GM21447 (cell line): Measurements from ENCODE around the gene TP53TG3E.
"Not testable (repeated sequence)": the region's sequence is repeated elsewhere in the genome, so short reads cannot be mapped to it uniquely, and the experiment has no call there.

Experiments used
- ATAC-seq: cut with Tn5 transposase; IDR thresholded peaks from one replicate; pipeline ENCODE4 v1.9.1; 2021; ENCODE audit not compliant: unreplicated experiment

TP53TG3E gene, protein sequence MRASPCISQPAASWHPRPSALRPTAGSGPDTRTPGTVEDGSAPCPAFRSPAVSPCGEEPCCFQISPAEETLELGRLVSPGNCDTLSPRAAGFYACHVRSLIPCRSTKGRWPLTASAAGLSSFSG

DNA sequence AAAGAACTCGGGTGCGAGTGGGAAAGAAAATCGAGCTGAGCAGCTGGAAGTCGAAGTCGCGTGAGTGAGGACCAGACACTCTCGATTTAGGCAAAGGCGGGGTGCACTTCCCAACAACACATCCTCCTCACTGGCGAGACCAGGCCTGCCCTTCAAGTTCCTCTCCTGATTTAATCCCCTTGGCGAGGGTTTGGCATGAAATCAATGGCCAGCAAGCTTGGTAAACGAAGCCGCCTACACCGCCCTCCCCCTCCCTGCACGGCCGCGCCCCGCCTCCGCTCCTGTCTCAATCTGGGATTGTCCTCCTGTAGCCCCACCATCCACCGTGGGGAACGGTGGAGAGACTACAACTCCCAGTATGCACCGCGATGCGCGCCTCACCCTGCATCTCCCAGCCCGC, at the start of gene TP53TG3E:
Gene TP53TG3E, plus strand, starts transcription at position 301 of the 400 bp plus-strand sequence. Its CDS starts 68 bp downstream, at position 369.
- ATAC-seq, result not testable (repeated sequence)

DNA sequence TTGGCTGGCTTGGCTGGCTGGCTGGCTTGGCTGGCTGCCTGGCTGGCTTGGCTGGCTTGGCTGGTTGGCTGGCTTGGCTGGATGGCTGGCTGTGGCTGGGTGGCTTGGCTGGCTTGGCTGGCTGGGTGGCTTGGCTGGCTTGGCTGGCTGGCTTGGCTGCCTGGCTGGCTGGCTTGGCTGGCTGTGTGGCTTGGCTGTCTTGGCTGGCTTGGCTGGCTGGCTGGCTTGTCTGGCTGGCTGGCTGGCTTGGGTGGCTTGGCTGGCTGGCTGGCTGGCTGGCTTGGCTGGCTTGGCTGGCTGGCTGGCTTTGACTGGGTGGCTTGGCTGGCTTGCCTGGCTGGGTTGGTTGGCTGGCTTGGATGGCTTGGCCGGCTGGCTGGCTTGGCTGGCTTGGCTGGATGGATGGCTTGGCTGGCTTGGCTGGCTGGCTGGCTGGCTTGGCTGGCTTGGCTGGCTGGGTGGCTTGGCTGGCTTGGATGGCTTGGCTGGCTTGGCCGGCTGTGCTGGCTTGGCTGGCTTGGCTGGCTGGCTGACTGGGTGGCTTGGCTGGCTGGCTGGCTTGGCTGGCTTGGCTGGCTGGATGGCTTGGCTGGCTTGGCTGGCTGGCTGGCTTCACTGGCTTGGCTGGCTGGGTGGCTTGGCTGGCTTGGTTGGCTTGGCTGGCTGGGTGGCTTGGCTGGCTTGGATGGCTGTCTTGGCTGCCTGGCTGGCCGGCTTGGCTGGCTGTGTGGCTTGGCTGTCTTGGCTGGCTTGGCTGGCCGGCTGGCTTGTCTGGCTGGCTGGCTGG, 32.3 kb downstream of the TP53TG3E start:
- not testable (repeated sequence) for ATAC-seq

DNA sequence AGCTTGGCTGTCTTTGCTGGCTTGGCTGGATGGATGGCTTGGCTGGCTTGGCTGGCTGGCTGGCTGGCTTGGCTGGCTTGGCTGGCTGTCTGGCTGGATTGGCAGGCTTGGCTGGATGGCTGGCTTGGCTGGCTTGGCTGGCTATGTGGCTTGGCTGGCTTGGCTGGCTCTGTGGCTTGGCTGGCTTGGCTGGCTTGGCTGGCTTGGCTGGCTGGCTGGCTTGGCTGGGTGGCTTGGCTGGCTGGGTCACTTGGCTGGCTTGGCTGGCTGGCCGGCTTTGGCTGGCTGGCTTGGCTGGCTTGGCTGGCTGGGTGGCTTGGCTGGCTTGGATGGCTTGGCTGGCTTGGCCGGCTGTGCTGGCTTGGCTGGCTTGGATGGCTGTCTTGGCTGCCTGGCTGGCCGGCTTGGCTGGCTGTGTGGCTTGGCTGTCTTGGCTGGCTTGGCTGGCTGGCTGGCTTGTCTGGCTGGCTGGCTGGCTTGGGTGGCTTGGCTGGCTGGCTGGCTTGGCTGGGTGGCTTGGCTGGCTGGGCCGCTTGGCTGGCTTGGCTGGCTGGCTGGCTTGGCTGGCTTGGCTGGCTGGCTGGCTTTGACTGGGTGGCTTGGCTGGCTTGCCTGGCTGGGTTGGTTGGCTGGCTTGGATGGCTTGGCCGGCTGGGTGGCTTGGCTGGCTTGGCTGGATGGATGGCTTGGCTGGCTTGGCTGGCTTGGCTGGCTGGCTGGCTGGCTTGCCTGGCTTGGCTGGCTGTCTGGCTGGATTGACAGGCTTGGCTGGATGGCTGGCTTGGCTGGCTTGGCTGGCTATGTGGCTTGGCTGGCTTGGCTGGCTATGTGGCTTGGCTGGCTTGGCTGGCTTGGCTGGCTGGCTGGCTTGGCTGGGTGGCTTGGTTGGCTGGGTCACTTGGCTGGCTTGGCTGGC, 33.8 kb downstream of the TP53TG3E start:
- ATAC-seq, result not testable (repeated sequence)

DNA sequence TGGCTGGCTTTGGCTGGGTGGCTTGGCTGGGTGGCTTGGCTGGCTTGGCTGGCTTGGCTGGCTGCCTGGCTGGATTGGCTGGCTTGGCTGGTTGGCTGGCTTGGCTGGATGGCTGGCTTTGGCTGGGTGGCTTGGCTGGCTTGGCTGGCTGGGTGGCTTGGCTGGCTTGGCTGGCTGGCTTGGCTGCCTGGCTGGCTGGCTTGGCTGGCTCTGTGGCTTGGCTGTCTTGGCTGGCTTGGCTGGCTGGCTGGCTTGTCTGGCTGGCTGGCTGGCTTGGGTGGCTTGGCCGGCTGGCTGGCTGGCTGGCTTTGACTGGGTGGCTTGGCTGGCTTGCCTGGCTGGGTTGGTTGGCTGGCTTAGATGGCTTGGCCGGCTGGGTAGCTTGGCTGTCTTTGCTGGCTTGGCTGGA, 34.4 kb downstream of the TP53TG3E start:
- ATAC-seq, result not testable (repeated sequence)

DNA sequence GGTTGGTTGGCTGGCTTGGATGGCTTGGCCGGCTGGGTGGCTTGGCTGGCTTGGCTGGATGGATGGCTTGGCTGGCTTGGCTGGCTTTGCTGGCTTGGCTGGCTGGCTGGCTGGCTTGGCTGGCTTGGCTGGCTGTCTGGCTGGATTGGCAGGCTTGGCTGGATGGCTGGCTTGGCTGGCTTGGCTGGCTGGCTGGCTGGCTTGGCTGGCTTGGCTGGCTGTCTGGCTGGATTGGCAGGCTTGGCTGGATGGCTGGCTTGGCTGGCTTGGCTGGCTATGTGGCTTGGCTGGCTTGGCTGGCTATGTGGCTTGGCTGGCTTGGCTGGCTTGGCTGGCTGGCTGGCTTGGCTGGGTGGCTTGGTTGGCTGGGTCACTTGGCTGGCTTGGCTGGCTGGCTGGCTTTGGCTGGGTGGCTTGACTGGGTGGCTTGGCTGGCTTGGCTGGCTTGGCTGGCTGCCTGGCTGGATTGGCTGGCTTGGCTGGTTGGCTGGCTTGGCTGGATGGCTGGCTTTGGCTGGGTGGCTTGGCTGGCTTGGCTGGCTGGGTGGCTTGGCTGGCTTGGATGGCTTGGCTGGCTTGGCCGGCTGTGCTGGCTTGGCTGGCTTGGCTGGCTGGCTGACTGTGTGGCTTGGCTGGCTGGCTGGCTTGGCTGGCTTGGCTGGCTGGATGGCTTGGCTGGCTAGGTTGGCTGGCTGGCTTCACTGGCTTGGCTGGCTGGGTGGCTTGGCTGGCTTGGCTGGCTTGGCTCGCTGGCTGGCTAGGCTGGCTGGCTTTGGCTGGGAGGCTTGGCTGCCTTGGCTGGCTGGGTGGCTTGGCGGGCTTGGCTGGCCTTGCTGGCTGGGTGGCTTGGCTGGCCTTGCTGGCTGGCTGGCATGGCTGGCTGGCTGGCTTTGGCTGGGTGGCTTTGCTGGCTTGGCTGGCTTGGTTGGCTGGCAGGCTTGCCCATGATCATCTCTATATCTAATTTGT, 35.3 kb downstream of the TP53TG3E start:
- ATAC-seq, result not testable (repeated sequence)
